Measurements from ENCODE around the gene SYMPK. TPM values are rescaled to one million over a fixed set of nuclear protein-coding genes. Genes with fewer than 3 reads are reported as not detected.
A peak's percentile ranks its signal among the peaks of the same experiment; 100 is the strongest.

Gene SYMPK
- total RNA-seq, 1 experiment from 2014 or later, result 70.7 TPM

DNA sequence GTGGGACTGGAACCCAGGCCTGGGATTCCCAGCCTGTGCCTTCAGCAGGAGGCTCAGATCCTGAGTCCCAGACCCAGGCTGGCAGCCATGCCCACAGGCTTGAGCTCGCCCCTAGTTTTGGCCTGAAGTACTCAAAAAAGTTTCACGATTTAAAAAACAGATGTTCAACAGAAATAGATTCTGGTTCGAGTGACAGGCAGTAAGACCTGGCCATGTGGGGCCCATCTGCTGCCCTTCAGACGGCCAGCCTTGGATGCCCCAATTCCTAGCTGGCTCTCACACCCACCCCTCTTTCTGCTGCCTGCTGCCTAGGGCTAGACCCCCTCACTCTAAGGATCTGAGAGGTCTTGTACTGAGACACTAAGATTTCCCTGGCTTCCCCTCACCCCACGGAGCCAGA is 77.8 kb downstream of the SYMPK start:
- DNase-seq, result no peak
- no peaks in the 10 kb centered on the region for H3K9me3 ChIP-seq
- peaks cover 73% of the 10 kb centered on the region for H3K36me3 ChIP-seq
- H3K4me3 ChIP-seq, result no peak overlapping the region
- no peaks in the 10 kb centered on the region for H3K27me3 ChIP-seq

DNA sequence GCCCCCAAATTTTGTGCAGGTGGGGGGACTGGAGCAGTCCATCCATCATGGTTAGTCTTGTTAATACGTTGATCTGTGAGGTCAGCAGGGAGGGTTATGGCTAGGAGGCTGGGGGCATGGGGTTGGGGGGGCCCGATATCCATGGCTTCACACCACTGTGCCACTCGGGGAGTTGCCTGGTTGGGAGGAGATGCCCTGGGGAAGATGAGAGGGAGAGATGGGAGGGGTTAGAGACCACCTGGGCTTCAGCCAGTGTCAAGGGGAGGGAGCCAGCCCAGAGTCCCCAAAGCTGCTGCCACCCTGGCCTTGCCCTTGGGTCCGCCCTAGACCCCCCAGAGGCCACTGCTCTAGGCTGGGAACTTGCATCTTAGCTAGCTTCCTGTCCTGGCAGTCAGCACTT is 78.9 kb downstream of the SYMPK start:
- no peak for DNase-seq
- Histone ChIP-seq H3K27me3 (no peaks in the 10 kb centered on the region), H3K36me3 (peaks cover 72% of the 10 kb centered on the region), H3K4me3 (no peak overlapping the region), H3K9me3 (no peaks in the 10 kb centered on the region)

DNA sequence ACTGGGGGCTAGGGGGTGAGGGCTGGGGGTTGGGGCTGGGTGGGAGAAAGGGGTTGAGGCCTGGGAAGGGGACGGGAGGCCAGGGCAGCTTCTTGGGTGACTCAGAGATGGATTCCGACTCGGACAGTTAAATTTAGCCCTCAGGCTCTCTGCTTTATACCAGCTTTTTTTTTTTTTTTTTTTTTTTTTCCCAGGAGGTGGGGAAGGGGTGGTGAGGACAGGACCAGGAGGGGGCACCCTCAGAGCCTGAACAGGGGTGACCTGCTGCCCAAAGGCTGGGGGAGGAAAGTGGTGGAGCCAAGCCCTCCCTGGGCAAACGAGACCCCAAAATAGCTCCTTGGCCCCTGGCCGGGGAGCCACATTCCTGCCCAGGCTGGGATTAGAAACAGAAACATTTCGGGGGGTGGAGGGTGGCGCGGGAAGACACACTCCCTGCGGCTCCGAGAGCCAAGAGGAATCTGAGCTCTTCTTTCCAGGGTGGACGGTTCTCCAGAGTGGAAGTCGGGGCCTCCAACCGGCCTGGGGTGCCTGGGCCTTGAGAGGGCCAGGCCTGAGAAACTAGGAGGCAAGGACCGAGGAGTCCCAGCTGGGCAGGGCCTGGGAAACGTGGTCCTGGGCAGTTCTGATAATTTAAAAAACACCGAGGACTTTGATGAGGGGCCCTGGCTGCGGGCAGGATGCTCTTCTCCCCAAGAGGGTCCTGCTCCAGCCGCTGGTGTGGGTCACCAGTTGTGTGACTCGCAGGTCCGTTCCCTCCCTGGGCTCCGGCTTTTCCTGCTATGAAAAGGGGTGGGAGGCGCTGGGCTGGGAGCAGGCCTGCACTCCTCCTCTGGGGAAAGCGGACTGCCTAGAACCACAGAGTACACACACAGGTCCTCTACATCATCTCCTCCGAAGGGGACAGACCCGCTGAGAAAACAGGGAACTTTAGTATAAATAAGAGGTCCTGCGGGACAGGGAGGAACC is 79.8 kb downstream of the SYMPK start:
- DNase-seq, result peak; percentile 86
- Histone ChIP-seq H3K36me3 (peaks cover 72% of the 10 kb centered on the region), H3K9me3 (no peaks in the 10 kb centered on the region), H3K27me3 (no peaks in the 10 kb centered on the region), H3K4me3 (no peak overlapping the region; the same call in 1 of the 2 replicates)

DNA sequence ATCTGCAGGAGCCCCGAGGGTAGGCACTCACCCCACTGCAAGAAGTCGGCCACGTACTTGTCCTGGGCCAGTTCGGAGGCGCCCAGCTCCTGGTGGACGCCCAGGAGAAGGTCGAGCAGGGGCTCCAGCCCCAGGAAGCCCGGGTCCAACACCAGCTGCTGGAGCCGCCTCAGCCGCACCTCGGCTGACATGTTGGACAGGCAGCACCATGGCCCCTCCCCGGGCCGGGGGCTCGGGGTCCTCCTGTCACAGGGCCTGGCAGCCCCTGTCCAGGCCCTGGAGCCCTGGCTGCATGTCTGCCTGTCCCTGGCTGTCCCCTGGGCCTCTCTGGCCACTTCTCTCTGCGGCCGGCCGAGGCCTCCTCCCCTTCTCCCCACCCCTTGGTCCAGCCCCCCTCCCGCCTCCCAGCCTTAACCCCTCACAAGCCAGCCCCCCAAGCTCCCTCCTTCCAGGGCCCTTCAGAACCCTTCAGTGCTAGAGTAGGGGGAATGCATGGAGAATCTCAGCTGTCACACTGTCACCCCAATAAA is 80.7 kb downstream of the SYMPK start, which contains the start of gene DMPK:
DMPK (minus strand) TSS at position 329 of the 530 bp plus-strand sequence; CDS start at position 191, 138 bp downstream.
- peak within 1 kb of the TSS; percentile 33 for H3K4me3 ChIP-seq
- DNase-seq, result no peak
- no peaks in the 10 kb centered on the region for H3K27me3 ChIP-seq
- H3K36me3 ChIP-seq, result peaks cover 72% of the 10 kb centered on the region
- no peaks in the 10 kb centered on the region for H3K9me3 ChIP-seq

DNA sequence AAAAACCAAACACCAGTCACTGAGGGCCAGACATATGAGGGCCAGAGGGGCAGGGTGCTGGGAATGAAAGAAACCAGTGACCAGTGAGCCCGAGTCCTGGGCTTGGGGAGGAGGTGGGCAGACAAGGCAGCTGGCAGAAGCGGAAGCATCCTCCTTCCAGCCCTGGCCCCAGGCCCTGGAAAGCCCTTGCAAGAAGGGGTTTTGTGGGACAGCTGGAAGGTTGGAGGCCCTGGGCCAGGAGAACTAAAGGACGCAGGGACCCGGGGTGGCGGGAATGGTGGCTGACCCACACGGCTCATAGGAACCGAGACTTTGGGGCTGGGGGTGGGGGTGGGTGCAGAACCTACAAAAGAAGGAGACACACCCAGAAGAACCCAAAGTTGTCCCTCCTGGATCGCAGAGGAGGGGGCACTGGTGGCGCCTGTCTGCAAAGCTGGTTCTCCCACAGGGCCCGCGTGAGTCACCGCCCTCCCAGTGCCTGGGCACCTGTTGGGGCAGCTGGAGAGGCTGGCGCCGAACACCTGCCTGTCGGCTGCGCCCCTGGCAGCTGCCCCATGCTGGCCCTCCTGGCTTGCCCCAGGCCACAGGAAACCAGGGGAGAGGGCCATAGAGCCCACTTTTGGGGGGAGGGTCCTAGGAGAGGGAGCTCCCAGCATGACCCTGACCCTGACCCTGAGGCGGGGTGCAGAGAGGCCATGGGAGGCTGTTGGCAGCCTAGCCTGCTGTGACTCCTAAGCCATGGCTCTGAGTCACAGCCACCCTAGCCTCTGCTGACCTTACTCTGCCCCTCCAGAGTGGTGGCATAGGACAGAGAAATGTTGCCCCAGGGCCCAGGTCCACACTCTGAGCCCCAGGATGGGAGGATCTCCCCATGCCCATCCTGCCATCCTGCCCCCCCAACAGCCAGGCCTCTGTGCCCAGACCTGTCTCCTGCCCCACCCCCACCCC is 81.5 kb downstream of the SYMPK start:
- Histone ChIP-seq H3K36me3 (peaks cover 72% of the 10 kb centered on the region), H3K27me3 (no peaks in the 10 kb centered on the region), H3K4me3 (peak overlapping the region; percentile 33), H3K9me3 (no peaks in the 10 kb centered on the region)
- DNase-seq, result peak; percentile 87

DNA sequence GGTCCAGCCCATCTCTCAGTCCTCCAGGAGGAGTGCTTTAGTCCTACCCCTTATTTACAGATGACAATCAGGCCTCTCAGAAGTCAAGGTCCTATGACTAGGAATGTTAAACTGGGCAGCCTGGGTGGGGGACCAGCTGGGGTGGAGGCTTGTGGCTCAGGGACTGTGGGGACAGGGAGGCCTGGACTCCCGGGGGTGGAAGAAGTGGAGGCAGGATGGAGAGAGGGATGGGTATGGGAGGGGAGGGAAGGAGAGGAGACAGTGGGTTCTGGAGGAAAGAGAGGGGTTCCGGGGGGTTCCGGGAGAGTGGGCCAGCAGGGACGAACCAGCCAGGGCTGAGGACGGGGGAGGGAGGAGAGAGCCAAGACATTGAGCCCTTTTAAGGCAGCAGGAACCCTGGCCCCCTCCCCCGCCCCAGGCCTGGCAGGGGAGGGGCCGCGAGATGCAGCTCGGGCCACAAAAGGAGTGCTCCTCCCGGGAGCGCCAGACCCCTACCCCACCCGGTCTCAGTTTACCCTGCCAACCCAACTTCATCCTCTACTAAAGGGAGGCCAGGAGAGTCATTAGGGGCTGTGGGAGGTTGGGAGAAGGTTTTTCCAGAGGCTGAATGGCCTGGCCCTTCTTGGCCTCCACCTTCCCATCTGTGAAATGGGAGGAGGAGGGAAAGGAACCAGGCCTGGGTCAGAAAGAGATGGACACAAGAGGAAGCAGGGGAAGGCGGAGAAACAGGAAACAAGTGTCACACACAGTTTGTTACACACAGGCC is 82.3 kb downstream of the SYMPK start:
- H3K4me3 ChIP-seq, result peak overlapping the region; percentile 33; the same call in 1 of the 2 replicates
- no peak for DNase-seq
- peaks cover 67% of the 10 kb centered on the region for H3K36me3 ChIP-seq
- no peaks in the 10 kb centered on the region for H3K27me3 ChIP-seq
- H3K9me3 ChIP-seq, result no peaks in the 10 kb centered on the region

DNA sequence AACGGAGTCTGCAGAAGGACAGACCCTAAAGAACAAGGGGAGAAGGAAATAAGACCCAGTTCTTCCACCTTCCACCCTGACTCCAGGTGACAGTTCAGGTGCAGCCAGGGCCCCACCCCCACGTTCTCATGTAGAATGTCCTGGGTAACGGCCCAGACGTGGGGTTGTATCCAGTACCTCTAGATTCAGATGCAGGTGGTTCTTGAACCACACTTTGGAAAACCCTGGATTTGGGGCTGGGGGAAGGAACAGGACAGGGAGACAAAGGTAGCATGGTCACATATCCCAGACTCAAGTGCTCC is 82.8 kb downstream of the SYMPK start:
- peaks cover 62% of the 10 kb centered on the region for H3K36me3 ChIP-seq

DNA sequence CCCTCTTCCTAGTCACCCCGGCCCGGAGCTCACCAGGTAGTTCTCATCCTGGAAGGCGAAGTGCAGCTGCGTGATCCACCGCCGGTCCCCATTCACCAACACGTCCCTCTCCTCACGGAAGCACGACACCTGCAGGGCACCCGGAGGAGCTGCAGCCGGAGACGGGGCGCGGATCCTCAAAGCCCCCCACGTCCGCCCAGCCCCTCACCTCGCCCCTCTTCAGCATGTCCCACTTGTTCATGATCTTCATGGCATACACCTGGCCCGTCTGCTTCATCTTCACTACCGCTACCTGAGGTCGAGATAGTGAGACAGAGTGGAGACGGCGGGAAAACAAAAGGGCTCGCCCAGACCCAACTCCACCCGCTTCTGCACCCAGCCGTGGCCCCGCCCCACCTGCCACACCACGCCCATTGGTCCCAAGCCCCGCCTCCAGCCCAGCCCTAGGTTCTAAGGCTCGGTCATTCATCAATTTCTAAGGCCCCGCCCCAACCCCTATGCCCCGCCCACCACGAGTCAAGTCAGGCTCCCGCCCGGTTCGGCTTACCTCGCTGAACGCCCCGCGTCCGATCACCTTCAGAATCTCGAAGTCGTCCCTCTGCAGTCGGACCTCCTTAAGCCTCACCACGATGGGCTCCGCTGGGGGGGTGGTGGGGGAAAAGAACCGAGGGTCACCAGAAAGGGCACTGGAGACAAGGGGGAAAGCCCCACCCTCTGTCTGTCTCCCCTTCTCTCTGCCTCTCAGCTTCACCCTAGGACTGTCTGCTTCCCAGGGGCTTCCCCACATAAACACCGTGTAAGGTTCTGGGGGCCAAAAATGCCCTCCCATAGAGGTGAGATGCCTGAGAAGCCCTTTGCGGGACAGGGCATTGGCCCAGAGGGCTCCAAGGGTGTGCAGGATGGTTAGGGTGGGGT is 83.5 kb downstream of the SYMPK start:
- Histone ChIP-seq H3K36me3 (peaks cover 62% of the 10 kb centered on the region), H3K9me3 (no peaks in the 10 kb centered on the region), H3K4me3 (no peak overlapping the region), H3K27me3 (no peaks in the 10 kb centered on the region)
- peak; percentile 47 for DNase-seq

More for the DNA sequence above, 82.8 kb downstream of the SYMPK start:
- Histone ChIP-seq H3K27me3 (no peaks in the 10 kb centered on the region), H3K9me3 (no peaks in the 10 kb centered on the region), H3K4me3 (no peak overlapping the region)
- no peak for DNase-seq

DNA sequence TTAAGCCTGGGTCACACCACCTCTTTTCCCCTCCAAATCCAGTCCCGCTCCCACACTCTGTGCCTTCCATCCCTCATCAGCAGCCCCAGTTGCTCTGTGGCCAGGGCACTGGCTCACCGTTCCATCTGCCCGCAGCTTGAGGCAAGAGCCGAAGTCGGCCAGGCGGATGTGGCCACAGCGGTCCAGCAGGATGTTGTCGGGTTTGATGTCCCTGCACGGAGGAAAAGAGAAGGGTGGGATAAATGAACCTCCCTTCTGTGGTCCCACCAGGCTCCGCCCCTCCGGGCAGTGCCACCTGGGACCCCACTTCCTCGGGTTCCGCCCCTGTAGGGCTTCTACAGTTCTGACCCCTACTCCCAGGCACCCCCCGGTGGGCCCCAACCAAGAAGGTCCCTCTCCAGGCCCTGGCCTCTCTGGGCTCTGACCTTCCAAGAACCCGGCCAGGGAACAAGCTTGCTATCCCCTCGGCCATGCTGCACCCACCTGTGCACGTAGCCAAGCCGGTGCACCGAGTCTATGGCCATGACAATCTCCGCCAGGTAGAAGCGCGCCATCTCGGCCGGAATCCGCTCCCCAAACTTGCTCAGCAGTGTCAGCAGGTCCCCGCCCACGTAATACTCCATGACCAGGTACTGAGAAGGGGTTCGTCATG is 84.8 kb downstream of the SYMPK start:
- H3K4me3 ChIP-seq, result no peak overlapping the region
- no peaks in the 10 kb centered on the region for H3K9me3 ChIP-seq
- peaks cover 60% of the 10 kb centered on the region for H3K36me3 ChIP-seq
- no peaks in the 10 kb centered on the region for H3K27me3 ChIP-seq
- DNase-seq, result no peak

DNA sequence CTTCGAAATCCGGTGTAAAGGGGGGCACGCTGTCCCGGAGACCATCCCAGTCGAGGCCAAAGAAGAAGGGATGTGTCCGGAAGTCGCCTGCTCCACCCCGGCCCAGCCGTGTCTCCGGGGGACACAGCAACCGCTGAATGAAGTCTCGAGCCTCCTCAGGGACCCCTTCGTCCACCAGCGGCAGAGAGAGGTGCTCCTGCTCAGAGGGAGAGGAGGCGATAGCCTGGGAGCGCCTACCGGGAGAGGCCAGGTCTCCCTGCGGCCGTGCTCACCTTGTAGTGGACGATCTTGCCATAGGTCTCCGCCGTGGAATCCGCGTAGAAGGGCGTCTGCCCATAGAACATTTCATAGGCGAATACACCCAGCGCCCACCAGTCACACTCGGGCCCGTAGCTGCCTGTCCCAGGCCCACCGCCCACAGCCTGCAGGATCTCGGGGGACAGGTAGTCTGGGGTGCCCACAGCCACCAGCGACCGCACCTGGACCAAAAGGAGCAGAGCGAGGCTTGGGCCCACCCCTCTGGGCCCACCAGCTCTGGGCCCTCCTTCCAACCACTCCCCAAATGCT is 85.5 kb downstream of the SYMPK start:
- H3K27me3 ChIP-seq, result no peaks in the 10 kb centered on the region
- no peak overlapping the region for H3K4me3 ChIP-seq
- DNase-seq, result no peak
- no peaks in the 10 kb centered on the region for H3K9me3 ChIP-seq
- H3K36me3 ChIP-seq, result peaks cover 66% of the 10 kb centered on the region

DNA sequence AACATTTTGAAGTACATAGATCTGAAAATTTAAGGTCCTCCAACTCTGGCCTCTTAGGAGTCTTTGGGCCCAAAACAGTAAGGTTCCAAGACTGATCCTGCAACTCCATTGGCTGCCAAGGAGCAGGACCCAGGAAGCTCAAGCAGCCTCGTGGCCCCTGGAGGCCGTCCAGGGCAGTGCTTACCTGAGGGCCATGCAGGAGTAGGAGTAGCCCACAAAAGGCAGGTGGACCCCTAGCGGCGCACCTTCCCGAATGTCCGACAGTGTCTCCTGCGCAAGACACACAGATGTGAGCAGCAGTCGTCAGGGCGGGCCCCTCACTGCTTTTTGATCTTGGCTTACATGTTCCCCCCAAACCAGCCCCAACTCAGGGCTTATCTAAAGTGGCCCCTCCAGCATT is 88.2 kb downstream of the SYMPK start:
- DNase-seq, result no peak
- Histone ChIP-seq H3K36me3 (peaks cover 75% of the 10 kb centered on the region), H3K27me3 (no peaks in the 10 kb centered on the region), H3K9me3 (no peaks in the 10 kb centered on the region), H3K4me3 (no peak overlapping the region)

DNA sequence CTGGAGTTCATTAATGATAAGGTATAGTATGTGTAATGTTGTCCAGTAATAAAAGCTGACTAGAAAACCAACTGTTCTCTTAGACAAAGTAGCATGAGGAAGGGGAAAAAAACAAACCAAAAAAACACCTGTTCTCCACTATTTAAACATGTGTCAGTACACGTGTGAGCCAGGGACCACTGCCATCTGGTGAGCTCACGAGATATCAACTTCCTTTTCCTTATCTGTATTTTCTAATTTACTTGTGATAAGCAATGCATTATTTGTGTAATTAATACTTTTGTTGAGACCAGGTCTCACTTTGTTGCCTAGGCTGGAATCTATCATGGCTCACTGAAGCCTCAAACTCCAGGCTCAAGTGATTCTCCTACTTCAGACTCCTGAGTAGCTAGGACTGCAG is 89.6 kb downstream of the SYMPK start:
- H3K9me3 ChIP-seq, result no peaks in the 10 kb centered on the region
- H3K27me3 ChIP-seq, result no peaks in the 10 kb centered on the region
- no peak overlapping the region for H3K4me3 ChIP-seq
- H3K36me3 ChIP-seq, result peaks cover 67% of the 10 kb centered on the region
- no peak for DNase-seq

DNA sequence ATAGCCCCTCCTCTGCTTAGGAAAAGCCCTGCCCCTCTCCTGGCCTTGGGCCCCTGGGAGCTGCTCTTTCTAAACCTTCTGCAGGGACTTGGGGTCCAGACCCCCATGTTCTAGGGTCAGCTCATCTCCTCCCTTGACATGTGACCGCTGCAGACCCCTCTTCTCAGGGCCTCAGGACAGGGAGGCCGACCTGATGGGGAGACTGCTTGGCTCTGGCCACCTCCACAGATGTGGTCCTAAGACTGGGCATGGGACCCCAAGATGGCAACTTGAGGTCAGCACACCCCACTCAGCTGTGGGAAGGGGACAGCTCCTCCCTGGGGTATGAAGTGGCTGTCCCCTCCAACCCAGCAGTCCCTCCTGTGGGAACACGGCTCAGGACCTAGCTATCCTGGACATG is 90.0 kb downstream of the SYMPK start:
- Histone ChIP-seq H3K4me3 (no peak overlapping the region), H3K36me3 (peaks cover 63% of the 10 kb centered on the region)

DNA sequence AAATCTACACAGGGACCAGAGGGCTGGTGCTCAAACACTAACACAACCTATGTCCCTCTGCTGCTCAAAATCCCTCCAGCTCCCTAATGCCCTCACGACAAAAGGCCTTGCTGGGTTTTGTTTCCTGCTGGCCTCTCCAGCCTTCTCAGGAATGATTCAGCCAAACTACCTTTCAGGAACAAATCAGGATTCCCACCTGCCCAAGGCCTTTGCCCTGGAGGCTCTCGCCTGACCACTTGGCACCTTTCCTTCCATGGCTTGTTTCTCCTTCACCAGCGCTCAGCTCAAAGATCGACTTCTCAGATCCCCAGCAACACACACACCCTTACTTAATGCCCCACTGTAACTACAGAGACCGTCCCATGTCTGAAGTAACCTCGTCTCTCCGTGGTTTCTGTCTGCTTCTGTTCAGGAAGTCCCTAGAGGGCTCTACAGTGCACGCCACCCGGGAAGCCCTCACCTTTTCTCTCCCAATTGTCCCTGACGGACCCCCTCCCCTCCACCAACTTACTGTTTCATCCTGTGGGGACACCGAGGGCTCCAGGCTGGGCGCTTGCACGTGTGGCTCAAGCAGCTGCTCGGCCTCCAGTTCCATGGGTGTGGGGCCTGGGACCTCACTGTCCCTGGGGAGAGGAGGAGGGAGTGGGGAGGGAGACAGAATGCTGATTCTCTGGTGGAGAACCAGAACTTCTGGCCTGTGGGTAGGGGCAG is 90.7 kb downstream of the SYMPK start:
- peaks cover 56% of the 10 kb centered on the region for H3K36me3 ChIP-seq
- no peak overlapping the region for H3K4me3 ChIP-seq
- no peaks in the 10 kb centered on the region for H3K27me3 ChIP-seq
- no peak for DNase-seq
- no peaks in the 10 kb centered on the region for H3K9me3 ChIP-seq

More for the DNA sequence above, 90.0 kb downstream of the SYMPK start:
- no peaks in the 10 kb centered on the region for H3K9me3 ChIP-seq
- no peaks in the 10 kb centered on the region for H3K27me3 ChIP-seq
- no peak for DNase-seq
